Germinal center (tissue), 1 donor: ENCODE measurements around the gene C16orf86.

Source experiments
- DNase-seq: peaks from one replicate; pipeline ENCODE4 v3.0.0; 2012; ENCODE audit warnings: mixed read lengths, low spot score

The C16orf86 gene

GRCh38 chr16:67694611-67695010, 28.0 kb downstream of the C16orf86 start:
- DNase-seq: no peak

- no peak for DNase-seq
Measured at GRCh38 chr16:67697422-67698185, 31.0 kb downstream of the C16orf86 start.

- no peak for DNase-seq
Measured at GRCh38 chr16:67699265-67699664, 32.7 kb downstream of the C16orf86 start.

GRCh38 chr16:67701420-67701819, 34.8 kb downstream of the C16orf86 start:
- DNase-seq: no peak

GRCh38 chr16:67702130-67702529, 35.5 kb downstream of the C16orf86 start:
- no peak for DNase-seq

- DNase-seq: no peak
Measured at GRCh38 chr16:67703626-67704025, 37.0 kb downstream of the C16orf86 start.

GRCh38 chr16:67704110-67704509, 37.5 kb downstream of the C16orf86 start:
- no peak for DNase-seq

- DNase-seq: no peak
Measured at GRCh38 chr16:67707210-67707609, 40.6 kb downstream of the C16orf86 start.

GRCh38 chr16:67707790-67708189, 41.2 kb downstream of the C16orf86 start:
- no peak for DNase-seq

GRCh38 chr16:67708368-67708771, 41.8 kb downstream of the C16orf86 start:
- no peak for DNase-seq

GRCh38 chr16:67709050-67709449, 42.4 kb downstream of the C16orf86 start:
- no peak for DNase-seq

- DNase-seq: no peak
Measured at GRCh38 chr16:67710607-67711006, 44.0 kb downstream of the C16orf86 start.

- DNase-seq: no peak
Measured at GRCh38 chr16:67713647-67714273, 47.1 kb downstream of the C16orf86 start.

- no peak for DNase-seq
Measured at GRCh38 chr16:67714522-67714921, 47.9 kb downstream of the C16orf86 start.

GRCh38 chr16:67716097-67716496, 49.5 kb downstream of the C16orf86 start:
- no peak for DNase-seq
